Cerebellar cortex (tissue), 1 donor: ENCODE data around the gene KLRC4.
"Not testable (repeated sequence)": the region's sequence is repeated elsewhere in the genome, so short reads cannot be mapped to it uniquely, and the experiment has no call there.

Experiments
- DNase-seq: peaks from one replicate; pipeline ENCODE4 v3.0.0-alpha.2; 2015; ENCODE audit warnings: low spot score

The KLRC4 gene

GRCh38 chr12:10397296-10397695 lies 12.3 kb downstream of the KLRC4 start:
- no peak for DNase-seq

GRCh38 chr12:10396176-10396575 lies 13.4 kb downstream of the KLRC4 start:
- not testable (repeated sequence) for DNase-seq

GRCh38 chr12:10395390-10395998 lies 14.1 kb downstream of the KLRC4 start:
- peak; percentile 5 for DNase-seq

GRCh38 chr12:10394531-10395152 lies 14.9 kb downstream of the KLRC4 start:
- not testable (repeated sequence) for DNase-seq

GRCh38 chr12:10393291-10393690 lies 16.3 kb downstream of the KLRC4 start:
- DNase-seq, result no peak

- DNase-seq, result peak; percentile 17
Measured at GRCh38 chr12:10392394-10392930, 17.1 kb downstream of the KLRC4 start.

- DNase-seq, result not testable (repeated sequence)
Measured at GRCh38 chr12:10390991-10391390, 18.6 kb downstream of the KLRC4 start.

- no peak for DNase-seq
Measured at GRCh38 chr12:10389904-10390303, 19.7 kb downstream of the KLRC4 start, which contains the start of gene KLRK1. KLRK1 (minus strand) TSS chr12:10390041; CDS start chr12:10388810, 1,231 bp downstream.

GRCh38 chr12:10388624-10389413 lies 20.7 kb downstream of the KLRC4 start:
- no peak for DNase-seq

- DNase-seq, result not testable (repeated sequence)
Measured at GRCh38 chr12:10387498-10387897, 22.1 kb downstream of the KLRC4 start.

GRCh38 chr12:10386857-10387256 lies 22.7 kb downstream of the KLRC4 start:
- no peak for DNase-seq

- no peak for DNase-seq
Measured at GRCh38 chr12:10385166-10385613, 24.4 kb downstream of the KLRC4 start.

- DNase-seq, result no peak
Measured at GRCh38 chr12:10384191-10384590, 25.4 kb downstream of the KLRC4 start.

- no peak for DNase-seq
Measured at GRCh38 chr12:10381928-10382628, 27.5 kb downstream of the KLRC4 start.

GRCh38 chr12:10378737-10379136 lies 30.8 kb downstream of the KLRC4 start:
- DNase-seq, result not testable (repeated sequence)

GRCh38 chr12:10374624-10375018 lies 34.9 kb downstream of the KLRC4 start:
- DNase-seq, result no peak

GRCh38 chr12:10372559-10372958 lies 37.0 kb downstream of the KLRC4 start:
- DNase-seq, result no peak

- not testable (repeated sequence) for DNase-seq
Measured at GRCh38 chr12:10371893-10372535, 37.5 kb downstream of the KLRC4 start.

- DNase-seq, result no peak
Measured at GRCh38 chr12:10369557-10370415, 39.8 kb downstream of the KLRC4 start.
